A673 (cell line): ENCODE measurements around the gene AGAP5. TPM values are rescaled to one million over a fixed set of nuclear protein-coding genes. Genes with fewer than 3 reads are reported as not detected.

Source experiments
- BruUV-seq: library from RNA; stranded (reverse); fragments of 400-500 nt; replicated peaks from 2 replicates; lab custom pipeline; 2021; lab: Mats Ljungman, UMichigan
- CTCF ChIA-PET: fragments of 300-600 bp; sonication (Branson Sonifier 250); formaldehyde crosslinking; loops from one replicate; lab custom pipeline; 2022; ENCODE audit warnings: antibody characterized with exemption; lab: Charles Lee
- POLR2A ChIA-PET: fragments of 300-600 bp; sonication (Branson Sonifier 250); formaldehyde crosslinking; loops from one replicate; lab custom pipeline; 2022; ENCODE audit warnings: antibody characterized with exemption; ENCODE audit not compliant: low non-redundant PET; lab: Charles Lee
- DNase-seq: peaks from one replicate; pipeline ENCODE4 v3.0.0-alpha.2; 2015; ENCODE audit warnings: low spot score
- H3K27ac ChIP-seq: fragments of 200-600 bp; sonication (generic); 2 replicates; pipeline ENCODE4 v1.5.1; 2016; ENCODE audit warnings: mixed run types, low read depth, mild to moderate bottlenecking, mixed read lengths, antibody characterized with exemption, low read length; ENCODE audit not compliant: poor library complexity, severe bottlenecking
- H3K27me3 ChIP-seq: fragments of 200-600 bp; sonication (generic); replicated peaks from 2 replicates; pipeline ENCODE4 v1.6.1; 2017; ENCODE audit warnings: mixed run types, low read depth, mild to moderate bottlenecking, mixed read lengths, antibody characterized with exemption, low read length; ENCODE audit not compliant: insufficient read depth, poor library complexity
- H3K36me3 ChIP-seq: fragments of 200-600 bp; sonication (generic); 2 replicates; pipeline ENCODE4 v1.6.1; 2016; ENCODE audit warnings: mixed run types, mild to moderate bottlenecking, mixed read lengths, antibody characterized with exemption, low read length; ENCODE audit not compliant: insufficient read depth, poor library complexity, severe bottlenecking
- H3K4me1 ChIP-seq: fragments of 200-600 bp; sonication (generic); 2 replicates; pipeline ENCODE4 v1.6.1; 2017; ENCODE audit warnings: mixed run types, mild to moderate bottlenecking, mixed read lengths, antibody characterized with exemption, low read length; ENCODE audit not compliant: insufficient read depth, poor library complexity, severe bottlenecking
- H3K4me3 ChIP-seq: fragments of 200-600 bp; sonication (generic); 2 replicates; pipeline ENCODE4 v1.5.1; 2016; ENCODE audit warnings: low read depth, mixed run types, mild to moderate bottlenecking, mixed read lengths, low read length; ENCODE audit not compliant: poor library complexity, severe bottlenecking
- H3K9me3 ChIP-seq: fragments of 200-600 bp; sonication (generic); 2 replicates; pipeline ENCODE4 v1.6.1; 2016; ENCODE audit warnings: mixed run types, low read depth, mild to moderate bottlenecking, mixed read lengths, antibody characterized with exemption, low read length; ENCODE audit not compliant: poor library complexity, severe bottlenecking
- EZH2 ChIP-seq: fragments of 200-600 bp; sonication (generic); IDR thresholded peaks from 2 replicates; pipeline ENCODE4 v1.6.1; 2017; ENCODE audit warnings: borderline replicate concordance, low read depth, mild to moderate bottlenecking, mixed read lengths, antibody characterized with exemption, low read length; ENCODE audit not compliant: poor library complexity, severe bottlenecking
- intact Hi-C: fragments of 100-400 bp; cut with micrococcal nuclease; formaldehyde crosslinking; loops from one replicate; pipeline ENCODE4 v1.10.0; 2022; ENCODE audit not compliant: unreplicated experiment
- total RNA-seq: library from RNA; stranded (reverse); gene quantifications from 2 replicates; pipeline ENCODE4 v1.2.3, GENCODE V29; 2021
- TF ChIP-seq, protein P1 (sequence below): fragments of 300-800, 200-600 bp; sonication (generic); conservative IDR thresholded peaks from 2 replicates; pipeline ENCODE4 v1.5.1; 2017; ENCODE audit warnings: low read depth, mild to moderate bottlenecking, antibody characterized with exemption, low read length, moderate library complexity, mixed read lengths

The AGAP5 gene
- total RNA-seq, 1 experiment from 2014 or later = 6.4 TPM

DNA sequence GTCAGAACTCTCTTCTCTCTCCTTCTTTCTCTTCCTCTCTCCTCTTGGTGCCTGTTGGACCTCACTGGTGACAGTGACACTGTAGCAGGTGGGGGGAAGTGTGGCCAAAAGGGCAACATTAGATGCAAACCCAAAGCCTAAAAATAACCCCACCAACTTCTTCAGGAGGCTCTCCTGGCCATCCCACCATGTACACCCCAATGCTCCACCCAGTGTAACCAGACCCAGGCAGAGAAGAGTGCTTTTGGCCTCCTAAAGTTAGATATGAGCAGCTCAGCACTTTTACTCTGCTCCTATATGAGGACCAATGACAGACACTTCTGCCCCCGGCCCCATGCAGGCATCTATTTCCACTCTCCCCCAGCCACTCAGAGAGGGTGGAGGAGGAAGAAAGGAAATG, 62.1 kb downstream of the AGAP5 start:
- no peak overlapping the region for H3K4me3 ChIP-seq
- intact Hi-C loops = no loop called here
- H3K27ac ChIP-seq = no peak overlapping the region
- no peaks in the 10 kb centered on the region for H3K27me3 ChIP-seq
- no peaks in the 10 kb centered on the region for H3K9me3 ChIP-seq
- no peak for TF ChIP-seq EZH2
- TF ChIP-seq, protein P1, sequence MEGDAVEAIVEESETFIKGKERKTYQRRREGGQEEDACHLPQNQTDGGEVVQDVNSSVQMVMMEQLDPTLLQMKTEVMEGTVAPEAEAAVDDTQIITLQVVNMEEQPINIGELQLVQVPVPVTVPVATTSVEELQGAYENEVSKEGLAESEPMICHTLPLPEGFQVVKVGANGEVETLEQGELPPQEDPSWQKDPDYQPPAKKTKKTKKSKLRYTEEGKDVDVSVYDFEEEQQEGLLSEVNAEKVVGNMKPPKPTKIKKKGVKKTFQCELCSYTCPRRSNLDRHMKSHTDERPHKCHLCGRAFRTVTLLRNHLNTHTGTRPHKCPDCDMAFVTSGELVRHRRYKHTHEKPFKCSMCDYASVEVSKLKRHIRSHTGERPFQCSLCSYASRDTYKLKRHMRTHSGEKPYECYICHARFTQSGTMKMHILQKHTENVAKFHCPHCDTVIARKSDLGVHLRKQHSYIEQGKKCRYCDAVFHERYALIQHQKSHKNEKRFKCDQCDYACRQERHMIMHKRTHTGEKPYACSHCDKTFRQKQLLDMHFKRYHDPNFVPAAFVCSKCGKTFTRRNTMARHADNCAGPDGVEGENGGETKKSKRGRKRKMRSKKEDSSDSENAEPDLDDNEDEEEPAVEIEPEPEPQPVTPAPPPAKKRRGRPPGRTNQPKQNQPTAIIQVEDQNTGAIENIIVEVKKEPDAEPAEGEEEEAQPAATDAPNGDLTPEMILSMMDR = no peak
- ChIA-PET CTCF (no interaction called here), POLR2A (interaction anchor here (0.6 kb wide), 1 partner anchor 10 kb away, joined by 3 read pairs; no protein-coding TSS in a partner anchor)
- no peak for DNase-seq
- BruUV-seq = no TSS peak
- H3K4me1 ChIP-seq = no peaks in the 10 kb centered on the region
- no peaks in the 10 kb centered on the region for H3K36me3 ChIP-seq

DNA sequence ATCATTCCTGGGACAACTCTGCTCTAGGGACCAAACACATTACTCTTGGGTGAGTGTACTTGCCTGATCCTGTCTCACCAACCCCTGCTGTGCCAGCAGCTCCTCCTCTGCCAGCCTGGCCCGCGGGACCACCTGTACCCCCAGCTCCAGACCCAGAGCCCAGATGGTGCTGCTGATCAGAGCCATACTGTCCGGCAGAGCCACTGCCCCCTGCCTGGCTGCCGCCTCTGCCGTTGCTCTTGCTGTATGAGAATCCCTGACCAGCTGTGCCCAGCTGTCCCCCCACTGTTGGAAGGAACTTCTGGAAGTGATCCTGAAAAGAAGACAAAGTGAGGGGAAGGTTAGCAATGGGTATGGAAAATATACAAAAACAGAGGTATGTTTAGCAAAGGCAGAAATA, 63.5 kb downstream of the AGAP5 start:
- no peak overlapping the region for H3K27ac ChIP-seq
- no TSS peak for BruUV-seq
- no peaks in the 10 kb centered on the region for H3K4me1 ChIP-seq
- no peak for TF ChIP-seq EZH2
- TF ChIP-seq, protein P1 = no peak
- POLR2A ChIA-PET = interaction anchor here (0.5 kb wide), 1 partner anchor 82 kb away, joined by 6 read pairs; no protein-coding TSS in a partner anchor
- no peak for DNase-seq
- intact Hi-C loops = no loop called here
- H3K4me3 ChIP-seq = no peak overlapping the region
- no peaks in the 10 kb centered on the region for H3K36me3 ChIP-seq
- CTCF ChIA-PET = no interaction called here
- no peaks in the 10 kb centered on the region for H3K9me3 ChIP-seq
- H3K27me3 ChIP-seq = no peaks in the 10 kb centered on the region

DNA sequence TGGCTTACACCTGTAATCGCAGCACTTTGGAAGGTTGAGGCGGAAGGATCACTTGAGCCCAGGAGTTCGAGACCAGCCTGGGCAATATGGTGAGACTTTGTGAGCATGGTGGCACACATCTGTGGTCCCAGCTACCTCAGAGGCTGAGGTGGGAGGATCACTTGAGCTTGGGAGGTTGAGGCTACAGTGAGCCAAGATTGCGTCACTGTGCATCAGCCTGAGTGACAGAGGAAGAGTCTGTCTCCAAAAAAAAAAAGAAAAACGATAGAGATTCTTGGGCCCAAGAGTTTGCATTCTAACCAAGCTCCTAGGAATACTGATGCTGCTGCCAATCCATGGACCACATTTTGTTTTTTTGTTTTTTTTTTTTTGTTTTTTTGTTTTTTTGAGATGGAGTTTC, 68.7 kb downstream of the AGAP5 start:
- no peaks in the 10 kb centered on the region for H3K9me3 ChIP-seq
- no peak for DNase-seq
- ChIA-PET POLR2A (interaction anchor here (0.6 kb wide), 1 partner anchor 341 kb away, joined by 3 read pairs; no protein-coding TSS in a partner anchor), CTCF (no interaction called here)
- H3K36me3 ChIP-seq = no peaks in the 10 kb centered on the region
- no peak overlapping the region for H3K27ac ChIP-seq
- intact Hi-C loops = no loop called here
- no peak overlapping the region for H3K4me3 ChIP-seq
- no TSS peak for BruUV-seq
- no peaks in the 10 kb centered on the region for H3K27me3 ChIP-seq
- no peak for TF ChIP-seq EZH2
- TF ChIP-seq, protein P1 = no peak
- H3K4me1 ChIP-seq = peaks cover 6% of the 10 kb centered on the region
